ENCODE results near the gene CREM.

Gene CREM

GRCh38 chr10:35136263-35136815 lies 9.7 kb downstream of the CREM start:
- no peak for DNase-seq

- no peak for DNase-seq
Observed at GRCh38 chr10:35140126-35140525, 13.5 kb downstream of the CREM start.

- no peak for DNase-seq
Observed at GRCh38 chr10:35140727-35141126, 14.1 kb downstream of the CREM start.

GRCh38 chr10:35150308-35150707 lies 23.7 kb downstream of the CREM start:
- DNase-seq: no peak

- DNase-seq: no peak
Observed at GRCh38 chr10:35152992-35153391, 26.3 kb downstream of the CREM start.

GRCh38 chr10:35153716-35154115 lies 27.1 kb downstream of the CREM start:
- DNase-seq: no peak

- no peak for DNase-seq
Observed at GRCh38 chr10:35160743-35161142, 34.1 kb downstream of the CREM start.

GRCh38 chr10:35161906-35162305 lies 35.3 kb downstream of the CREM start:
- DNase-seq: no peak

GRCh38 chr10:35165136-35165535 lies 38.5 kb downstream of the CREM start:
- no peak for DNase-seq

GRCh38 chr10:35165811-35166210 lies 39.2 kb downstream of the CREM start:
- DNase-seq: no peak

- no peak for DNase-seq
Observed at GRCh38 chr10:35166607-35167006, 40.0 kb downstream of the CREM start.

GRCh38 chr10:35167342-35167741 lies 40.7 kb downstream of the CREM start:
- no peak for DNase-seq

- DNase-seq: no peak
Observed at GRCh38 chr10:35172146-35172545, 45.5 kb downstream of the CREM start.

GRCh38 chr10:35172574-35172973 lies 45.9 kb downstream of the CREM start:
- DNase-seq: no peak

GRCh38 chr10:35178331-35178730 lies 51.7 kb downstream of the CREM start:
- no peak for DNase-seq

GRCh38 chr10:35182631-35183510 lies 56.2 kb downstream of the CREM start:
- no peak for DNase-seq

- DNase-seq: no peak
Observed at GRCh38 chr10:35184527-35185171, 58.0 kb downstream of the CREM start.

- no peak for DNase-seq
Observed at GRCh38 chr10:35185260-35186034, 58.8 kb downstream of the CREM start.

- no peak for DNase-seq
Observed at GRCh38 chr10:35188954-35189353, 62.3 kb downstream of the CREM start.

- DNase-seq: no peak
Observed at GRCh38 chr10:35191523-35191922, 64.9 kb downstream of the CREM start.

GRCh38 chr10:35192645-35193249 lies 66.1 kb downstream of the CREM start:
- peak; percentile 73 for DNase-seq

- peak; percentile 18 for DNase-seq
Observed at GRCh38 chr10:35194471-35194870, 67.8 kb downstream of the CREM start.

- peak; percentile 34 for DNase-seq
Observed at GRCh38 chr10:35194906-35195305, 68.3 kb downstream of the CREM start.

Measured in EL (cell line).